ENCODE data around the gene RBMS3. TPM values are rescaled to one million over a fixed set of nuclear protein-coding genes. Genes with fewer than 3 reads are reported as not detected.

Gene RBMS3
- total and polyA plus RNA-seq, 9 donors: 15.9 to 77.4 (median 25.9) TPM

DNA sequence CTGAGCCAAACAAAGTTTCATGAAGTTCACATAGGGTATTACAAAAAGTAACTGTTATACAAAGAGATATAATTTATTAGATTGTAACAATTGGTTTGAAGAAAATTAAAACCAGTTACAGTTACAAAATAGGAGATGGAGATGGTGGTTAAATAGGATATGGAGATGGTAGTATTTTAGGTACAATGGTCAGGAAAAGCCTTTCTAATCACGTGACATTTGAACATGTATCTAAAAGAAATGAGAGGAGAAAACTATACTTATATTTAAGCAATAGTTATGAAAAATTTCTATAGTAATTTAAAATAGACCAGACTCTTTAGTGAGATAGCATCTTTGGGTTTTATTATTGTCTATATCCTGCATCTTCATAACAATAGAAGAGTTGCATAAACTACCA lies 312.9 kb downstream of the RBMS3 start:
- Histone ChIP-seq H3K27ac (ENCODE audit: low read length) (no peak overlapping the region), H3K4me1 (ENCODE audit: control insufficient read depth, insufficient read depth, low read length) (no peaks in the 10 kb centered on the region), H3K4me3 (ENCODE audit: low read length) (no peak overlapping the region), H3K9me3 (replicated peaks; ENCODE audit: control insufficient read depth, low read depth, low read length) (no peaks in the 10 kb centered on the region), H3K36me3 (ENCODE audit: control insufficient read depth, insufficient read depth, low read length) (no peaks in the 10 kb centered on the region), H3K27me3 (ENCODE audit: control insufficient read depth, insufficient read depth, low read length) (no peaks in the 10 kb centered on the region)
- no peak for DNase-seq
- no CpG with 5 or more reads among the region's 1 CpG for WGBS (ENCODE audit: insufficient coverage)

DNA sequence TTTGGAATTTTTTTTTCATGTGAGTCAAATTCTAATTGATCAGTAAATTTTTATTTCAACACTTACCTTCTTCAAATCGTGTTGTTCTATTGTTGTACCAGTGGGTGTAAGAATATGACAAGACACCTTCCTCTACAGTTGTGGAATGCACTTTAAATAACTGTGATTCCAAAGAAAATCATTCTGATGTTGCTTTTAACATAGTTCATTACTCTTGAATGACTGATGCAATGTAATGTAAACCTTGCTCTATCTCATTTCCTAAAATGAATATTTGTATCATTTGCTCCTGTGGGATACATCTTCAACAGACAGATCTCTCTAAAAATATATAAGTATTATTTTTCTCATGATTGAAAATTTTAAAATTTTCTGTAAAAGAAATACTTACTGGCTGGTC lies 313.4 kb downstream of the RBMS3 start:
- H3K36me3 ChIP-seq (ENCODE audit: control insufficient read depth, insufficient read depth, low read length): no peaks in the 10 kb centered on the region
- H3K4me3 ChIP-seq (ENCODE audit: low read length): no peak overlapping the region
- H3K27me3 ChIP-seq (ENCODE audit: control insufficient read depth, insufficient read depth, low read length): no peaks in the 10 kb centered on the region
- DNase-seq: no peak
- no peaks in the 10 kb centered on the region for H3K4me1 ChIP-seq (ENCODE audit: control insufficient read depth, insufficient read depth, low read length)
- no peaks in the 10 kb centered on the region for H3K9me3 ChIP-seq (replicated peaks; ENCODE audit: control insufficient read depth, low read depth, low read length)
- H3K27ac ChIP-seq (ENCODE audit: low read length): no peak overlapping the region
- no CpG with 5 or more reads among the region's 1 CpG for WGBS (ENCODE audit: insufficient coverage)

DNA sequence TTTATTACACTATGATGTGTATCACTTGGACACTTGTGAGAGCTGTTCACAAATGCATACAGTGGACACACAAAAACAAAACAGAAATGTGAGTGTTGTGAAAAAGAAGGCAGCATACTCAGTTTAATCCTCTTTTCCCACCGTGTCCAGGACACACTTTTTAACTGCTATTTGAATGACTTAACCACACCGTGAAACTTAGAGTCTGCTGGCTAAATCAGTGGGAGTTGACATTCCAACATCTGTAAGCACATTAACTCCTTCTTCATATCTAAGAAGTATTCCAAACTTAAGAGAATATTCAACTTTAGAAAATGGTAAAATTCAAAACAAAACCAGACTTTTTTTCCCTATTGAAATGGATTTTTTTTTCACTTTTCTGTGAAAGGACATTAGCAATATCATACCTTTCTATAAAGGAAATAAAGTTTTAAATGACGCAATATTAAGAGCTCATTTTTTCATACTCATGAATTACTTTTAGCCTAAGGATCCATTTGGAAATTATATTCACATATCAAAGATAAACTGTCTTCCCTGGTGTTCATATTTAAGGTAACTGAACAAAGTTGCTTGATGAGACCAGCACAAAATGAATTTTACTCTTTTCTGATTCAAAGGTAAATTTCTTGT lies 316.6 kb downstream of the RBMS3 start:
- H3K4me1 ChIP-seq (ENCODE audit: control insufficient read depth, insufficient read depth, low read length): no peaks in the 10 kb centered on the region
- whole genome bisulfite sequencing (ENCODE audit: insufficient coverage): no CpG with 5 or more reads among the region's 3 CpGs

DNA sequence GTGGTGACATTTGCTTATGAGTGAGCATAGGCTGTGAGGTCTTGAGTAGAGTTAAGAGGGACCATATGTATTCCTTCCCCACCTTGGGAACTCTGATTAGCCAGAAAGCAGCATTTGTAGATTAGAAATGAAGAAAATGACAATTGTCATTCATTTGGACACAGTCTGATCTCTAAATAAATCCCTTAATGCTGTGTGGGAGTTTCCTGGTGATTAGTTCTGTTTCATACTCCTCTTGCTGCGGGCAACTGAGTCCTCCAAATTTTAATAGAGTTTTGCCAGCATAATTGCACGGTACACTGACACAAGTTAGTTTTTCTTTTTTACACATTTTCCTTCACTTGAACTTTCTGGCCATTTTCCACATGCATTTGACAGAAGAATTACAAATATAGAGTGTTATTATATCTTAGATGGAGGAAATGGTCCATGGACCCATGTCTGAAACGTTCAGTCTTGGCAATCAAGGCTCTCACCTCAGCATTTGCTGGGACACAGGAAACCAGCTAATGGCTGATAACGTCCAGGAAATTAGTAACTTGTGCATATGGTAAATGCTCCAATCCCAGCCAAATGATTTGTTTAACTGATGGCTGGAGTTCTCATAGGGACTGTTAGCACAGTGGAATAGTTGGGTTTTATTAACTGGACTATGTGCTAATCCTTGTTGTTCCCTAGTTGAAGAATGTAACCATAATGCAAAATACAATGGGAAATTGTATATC lies 321.2 kb downstream of the RBMS3 start:
- 7% methylated on average over 2 of the region's 4 CpGs for WGBS (ENCODE audit: insufficient coverage)

More for the DNA sequence above, 316.6 kb downstream of the RBMS3 start:
- H3K27me3 ChIP-seq (ENCODE audit: control insufficient read depth, insufficient read depth, low read length): no peaks in the 10 kb centered on the region
- H3K4me3 ChIP-seq (ENCODE audit: low read length): no peak overlapping the region
- H3K27ac ChIP-seq (ENCODE audit: low read length): no peak overlapping the region
- H3K36me3 ChIP-seq (ENCODE audit: control insufficient read depth, insufficient read depth, low read length): no peaks in the 10 kb centered on the region
- peak; percentile 42 for DNase-seq
- no peaks in the 10 kb centered on the region for H3K9me3 ChIP-seq (replicated peaks; ENCODE audit: control insufficient read depth, low read depth, low read length)

DNA sequence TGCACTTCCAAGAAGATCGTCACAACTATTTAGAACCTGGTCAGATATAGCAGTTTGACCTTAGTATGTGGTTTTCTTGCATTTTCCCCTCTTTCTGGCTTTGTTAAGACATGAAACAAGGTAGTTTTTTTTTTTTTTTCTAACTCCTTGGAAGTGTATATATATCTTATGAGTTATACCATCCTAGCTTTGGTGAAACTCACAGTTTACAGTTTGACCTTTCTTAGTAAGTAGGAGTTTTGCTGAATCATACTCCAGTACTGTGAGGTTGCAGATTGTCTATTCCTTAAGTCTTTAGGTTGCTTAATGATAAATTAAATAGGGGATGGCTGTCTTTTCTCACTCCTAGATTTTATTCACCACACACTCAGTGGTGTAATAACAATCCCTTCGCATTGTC lies 325.0 kb downstream of the RBMS3 start:
- H3K4me3 ChIP-seq (ENCODE audit: low read length): no peak overlapping the region
- H3K27me3 ChIP-seq (ENCODE audit: control insufficient read depth, insufficient read depth, low read length): no peaks in the 10 kb centered on the region
- no peaks in the 10 kb centered on the region for H3K36me3 ChIP-seq (ENCODE audit: control insufficient read depth, insufficient read depth, low read length)
- WGBS (ENCODE audit: insufficient coverage): no CpG with 5 or more reads among the region's 2 CpGs
- H3K9me3 ChIP-seq (replicated peaks; ENCODE audit: control insufficient read depth, low read depth, low read length): no peaks in the 10 kb centered on the region
- DNase-seq: no peak
- no peak overlapping the region for H3K27ac ChIP-seq (ENCODE audit: low read length)
- no peaks in the 10 kb centered on the region for H3K4me1 ChIP-seq (ENCODE audit: control insufficient read depth, insufficient read depth, low read length)

More for the DNA sequence above, 321.2 kb downstream of the RBMS3 start:
- Histone ChIP-seq H3K36me3 (ENCODE audit: control insufficient read depth, insufficient read depth, low read length) (no peaks in the 10 kb centered on the region), H3K27me3 (ENCODE audit: control insufficient read depth, insufficient read depth, low read length) (no peaks in the 10 kb centered on the region), H3K4me3 (ENCODE audit: low read length) (no peak overlapping the region), H3K9me3 (replicated peaks; ENCODE audit: control insufficient read depth, low read depth, low read length) (no peaks in the 10 kb centered on the region), H3K27ac (ENCODE audit: low read length) (no peak overlapping the region), H3K4me1 (ENCODE audit: control insufficient read depth, insufficient read depth, low read length) (no peaks in the 10 kb centered on the region)
- DNase-seq: no peak

DNA sequence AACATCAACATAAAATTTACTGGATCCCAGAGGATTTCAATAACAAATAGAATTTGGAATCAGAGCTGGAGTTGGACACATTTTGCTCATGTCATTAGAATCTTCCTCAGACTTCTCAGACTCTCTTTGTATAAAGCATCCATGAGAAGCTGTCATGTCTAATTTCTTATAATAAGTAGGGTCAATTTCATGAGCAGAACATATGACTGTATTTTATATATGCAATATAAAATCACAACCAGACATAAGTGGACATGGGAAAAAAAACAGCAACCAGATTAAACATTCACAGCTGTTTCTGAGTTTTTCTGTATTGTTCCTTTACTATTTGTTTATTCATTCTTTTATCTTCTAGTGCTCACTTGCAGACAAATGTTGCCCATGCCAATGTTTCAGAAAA lies 325.5 kb downstream of the RBMS3 start:
- DNase-seq: no peak
- Histone ChIP-seq H3K27me3 (ENCODE audit: control insufficient read depth, insufficient read depth, low read length) (no peaks in the 10 kb centered on the region), H3K4me3 (ENCODE audit: low read length) (no peak overlapping the region), H3K36me3 (ENCODE audit: control insufficient read depth, insufficient read depth, low read length) (no peaks in the 10 kb centered on the region), H3K4me1 (ENCODE audit: control insufficient read depth, insufficient read depth, low read length) (no peaks in the 10 kb centered on the region), H3K9me3 (replicated peaks; ENCODE audit: control insufficient read depth, low read depth, low read length) (no peaks in the 10 kb centered on the region), H3K27ac (ENCODE audit: low read length) (no peak overlapping the region)

DNA sequence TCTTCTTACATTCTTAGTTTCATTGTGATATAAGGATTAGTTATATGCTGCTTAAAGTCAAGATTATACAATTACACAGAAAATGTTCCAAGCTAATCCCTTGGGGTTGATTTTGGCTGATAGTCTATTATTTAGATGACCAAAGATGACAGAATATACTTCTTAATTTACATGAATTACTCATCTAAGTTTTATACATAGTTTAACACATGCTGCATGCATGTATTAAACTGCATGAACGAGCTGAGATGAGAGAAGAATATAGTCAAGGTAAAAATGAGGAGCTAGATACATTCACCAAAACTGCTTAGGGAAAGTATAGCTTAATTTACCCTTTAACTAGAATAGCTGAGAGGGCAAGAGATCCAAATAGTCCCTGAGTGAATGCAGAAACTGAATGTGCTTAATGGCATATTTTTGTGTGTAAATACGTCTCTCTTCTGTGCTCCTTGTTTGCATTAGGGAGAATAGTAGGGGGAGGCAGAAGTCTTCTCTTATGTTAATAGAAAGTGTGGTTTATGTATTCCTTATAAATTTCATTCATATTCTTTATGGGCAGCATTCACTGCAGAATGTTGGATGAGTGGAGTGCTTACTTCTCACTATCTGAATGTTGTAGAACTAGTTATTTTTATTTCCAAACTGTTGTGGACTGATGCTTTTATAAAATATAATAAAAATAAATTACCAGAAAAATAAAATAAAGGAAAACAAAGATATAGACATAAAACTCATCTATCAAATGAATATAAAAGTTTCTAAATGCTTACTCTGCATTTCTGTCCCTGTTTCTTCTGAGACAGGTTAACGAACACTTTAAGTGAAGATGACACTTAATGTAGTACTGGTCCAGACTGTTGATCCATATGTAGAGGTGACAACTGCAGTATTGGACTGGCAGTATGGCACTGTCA lies 327.8 kb downstream of the RBMS3 start:
- Histone ChIP-seq H3K9me3 (replicated peaks; ENCODE audit: control insufficient read depth, low read depth, low read length) (no peaks in the 10 kb centered on the region), H3K4me1 (ENCODE audit: control insufficient read depth, insufficient read depth, low read length) (no peaks in the 10 kb centered on the region), H3K36me3 (ENCODE audit: control insufficient read depth, insufficient read depth, low read length) (no peaks in the 10 kb centered on the region), H3K27me3 (ENCODE audit: control insufficient read depth, insufficient read depth, low read length) (no peaks in the 10 kb centered on the region), H3K4me3 (ENCODE audit: low read length) (no peak overlapping the region), H3K27ac (ENCODE audit: low read length) (no peak overlapping the region)
- WGBS (ENCODE audit: insufficient coverage): 100% methylated on average over 1 of the region's 3 CpGs
- no peak for DNase-seq

DNA sequence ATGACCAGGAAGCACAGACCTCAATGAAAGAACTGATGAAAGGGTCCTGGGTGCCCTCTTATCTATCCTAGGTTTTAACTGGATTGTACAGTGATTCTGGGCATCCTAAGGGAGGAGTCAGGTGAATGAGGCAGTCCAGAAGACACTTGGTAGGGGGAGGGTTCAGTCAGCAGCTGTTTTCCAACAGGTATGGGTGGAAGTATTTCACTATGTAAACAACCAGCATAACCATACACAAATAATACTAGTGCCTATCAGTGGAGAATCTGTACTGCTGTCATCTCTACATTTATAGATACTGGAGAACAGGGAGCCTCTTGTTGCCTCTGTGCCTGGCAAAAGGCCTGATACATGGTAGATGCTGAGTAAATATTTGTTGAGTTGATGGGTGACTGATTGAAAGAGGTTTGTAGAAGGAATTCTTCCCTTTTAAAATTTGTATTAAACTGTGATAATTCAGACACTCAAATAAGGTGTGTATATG lies 328.5 kb downstream of the RBMS3 start:
- no peaks in the 10 kb centered on the region for H3K36me3 ChIP-seq (ENCODE audit: control insufficient read depth, insufficient read depth, low read length)
- no peak for DNase-seq
- H3K9me3 ChIP-seq (replicated peaks; ENCODE audit: control insufficient read depth, low read depth, low read length): no peaks in the 10 kb centered on the region
- H3K27me3 ChIP-seq (ENCODE audit: control insufficient read depth, insufficient read depth, low read length): no peaks in the 10 kb centered on the region
- H3K27ac ChIP-seq (ENCODE audit: low read length): no peak overlapping the region
- no peaks in the 10 kb centered on the region for H3K4me1 ChIP-seq (ENCODE audit: control insufficient read depth, insufficient read depth, low read length)
- H3K4me3 ChIP-seq (ENCODE audit: low read length): no peak overlapping the region

DNA sequence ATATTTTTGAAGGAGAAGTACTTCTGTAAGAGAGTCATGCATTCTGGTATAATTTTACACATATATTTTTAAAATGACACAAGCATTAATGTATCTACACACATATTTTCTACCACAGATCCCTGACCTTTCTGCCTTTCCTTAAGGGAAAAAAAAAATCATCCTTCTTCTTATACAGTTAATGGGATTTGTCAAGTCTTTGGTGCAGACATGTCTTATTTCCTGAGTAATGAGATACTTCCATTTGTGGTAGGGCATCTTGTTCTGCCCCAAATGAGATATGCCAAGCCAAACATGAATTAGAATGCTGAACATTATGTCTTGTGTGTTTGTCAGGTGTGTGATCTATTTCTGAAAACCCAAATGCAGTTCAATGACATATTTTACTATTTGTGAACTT lies 329.9 kb downstream of the RBMS3 start:
- Histone ChIP-seq H3K9me3 (replicated peaks; ENCODE audit: control insufficient read depth, low read depth, low read length) (no peaks in the 10 kb centered on the region), H3K4me3 (ENCODE audit: low read length) (no peak overlapping the region), H3K27me3 (ENCODE audit: control insufficient read depth, insufficient read depth, low read length) (no peaks in the 10 kb centered on the region), H3K4me1 (ENCODE audit: control insufficient read depth, insufficient read depth, low read length) (no peaks in the 10 kb centered on the region), H3K27ac (ENCODE audit: low read length) (no peak overlapping the region), H3K36me3 (ENCODE audit: control insufficient read depth, insufficient read depth, low read length) (no peaks in the 10 kb centered on the region)
- DNase-seq: no peak

DNA sequence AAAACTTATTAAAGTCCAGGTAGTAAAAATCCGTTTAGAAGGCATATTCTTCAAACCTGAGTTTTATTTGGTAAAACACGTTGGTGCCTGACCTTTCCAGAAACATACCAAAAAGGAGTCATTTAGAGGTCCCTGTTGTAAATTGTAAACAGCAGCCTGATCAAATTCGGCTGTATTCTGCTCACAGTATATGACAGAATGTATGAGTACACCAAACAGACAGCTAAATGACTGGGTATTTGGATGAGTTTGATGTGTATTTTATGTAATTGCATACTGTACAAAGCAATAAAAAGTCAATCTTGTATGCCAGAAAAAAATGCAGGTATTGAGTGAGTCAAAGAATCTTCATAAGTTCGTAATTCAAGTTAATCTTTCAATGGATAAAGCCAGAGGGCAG lies 330.4 kb downstream of the RBMS3 start:
- DNase-seq: no peak
- H3K4me1 ChIP-seq (ENCODE audit: control insufficient read depth, insufficient read depth, low read length): no peaks in the 10 kb centered on the region
- no CpG with 5 or more reads among the region's 4 CpGs for WGBS (ENCODE audit: insufficient coverage)
- no peak overlapping the region for H3K27ac ChIP-seq (ENCODE audit: low read length)
- H3K27me3 ChIP-seq (ENCODE audit: control insufficient read depth, insufficient read depth, low read length): no peaks in the 10 kb centered on the region
- H3K9me3 ChIP-seq (replicated peaks; ENCODE audit: control insufficient read depth, low read depth, low read length): no peaks in the 10 kb centered on the region
- no peaks in the 10 kb centered on the region for H3K36me3 ChIP-seq (ENCODE audit: control insufficient read depth, insufficient read depth, low read length)
- H3K4me3 ChIP-seq (ENCODE audit: low read length): no peak overlapping the region
